DND-41 (cell line): Measurements from ENCODE around the gene HYI.

Experiments
- EZH2 ChIP-seq: IDR thresholded peaks from 3 replicates; pipeline ENCODE4 v1.6.1; 2012; ENCODE audit warnings: borderline replicate concordance, low read depth, mild to moderate bottlenecking, moderate library complexity, low read length, inconsistent platforms; ENCODE audit not compliant: severe bottlenecking
- TF ChIP-seq, protein P1 (sequence below): IDR thresholded peaks from 2 replicates; pipeline ENCODE4 v1.5.1; 2012; ENCODE audit warnings: borderline replicate concordance, low read length, moderate library complexity, mild to moderate bottlenecking; ENCODE audit not compliant: poor library complexity, severe bottlenecking; ENCODE audit errors: extremely low read depth

DNA sequence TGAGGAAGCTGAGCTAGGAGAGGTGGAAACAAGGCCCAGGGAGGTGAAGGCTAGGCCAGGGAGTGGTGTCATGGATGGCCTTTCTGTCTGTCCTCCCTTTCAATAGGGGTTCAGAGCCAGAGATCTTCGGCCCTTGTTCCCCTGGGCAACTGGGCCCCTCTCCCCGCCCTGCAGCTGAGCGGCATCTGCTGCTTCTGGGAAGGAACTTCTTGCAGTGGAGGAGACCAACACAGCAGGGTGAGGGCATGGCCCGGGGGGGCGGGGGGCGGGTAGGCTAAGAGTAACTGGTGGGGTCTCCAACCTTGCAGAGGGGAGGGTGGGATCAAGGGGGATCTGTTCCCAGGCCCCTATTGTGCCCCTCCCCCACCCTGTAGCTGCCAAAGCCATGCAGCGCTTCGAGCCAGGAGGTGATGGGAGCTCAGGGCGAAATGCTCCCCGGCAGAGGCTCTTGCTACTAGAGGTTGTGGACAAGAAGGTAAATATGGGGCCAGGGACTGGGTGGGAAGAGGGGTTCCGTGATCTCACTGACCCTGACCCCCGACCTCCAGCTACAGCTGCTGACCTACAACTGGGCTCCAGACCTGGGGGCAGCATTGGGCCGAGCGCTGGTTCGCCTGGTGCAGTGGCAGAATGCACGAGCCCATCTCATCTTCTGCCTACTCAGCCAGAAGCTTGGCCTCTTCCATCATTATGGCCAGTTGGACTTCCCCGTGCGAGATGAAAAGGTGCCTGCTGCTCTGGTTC lies 11.7 kb downstream of the HYI start:
- TF ChIP-seq, protein P1, sequence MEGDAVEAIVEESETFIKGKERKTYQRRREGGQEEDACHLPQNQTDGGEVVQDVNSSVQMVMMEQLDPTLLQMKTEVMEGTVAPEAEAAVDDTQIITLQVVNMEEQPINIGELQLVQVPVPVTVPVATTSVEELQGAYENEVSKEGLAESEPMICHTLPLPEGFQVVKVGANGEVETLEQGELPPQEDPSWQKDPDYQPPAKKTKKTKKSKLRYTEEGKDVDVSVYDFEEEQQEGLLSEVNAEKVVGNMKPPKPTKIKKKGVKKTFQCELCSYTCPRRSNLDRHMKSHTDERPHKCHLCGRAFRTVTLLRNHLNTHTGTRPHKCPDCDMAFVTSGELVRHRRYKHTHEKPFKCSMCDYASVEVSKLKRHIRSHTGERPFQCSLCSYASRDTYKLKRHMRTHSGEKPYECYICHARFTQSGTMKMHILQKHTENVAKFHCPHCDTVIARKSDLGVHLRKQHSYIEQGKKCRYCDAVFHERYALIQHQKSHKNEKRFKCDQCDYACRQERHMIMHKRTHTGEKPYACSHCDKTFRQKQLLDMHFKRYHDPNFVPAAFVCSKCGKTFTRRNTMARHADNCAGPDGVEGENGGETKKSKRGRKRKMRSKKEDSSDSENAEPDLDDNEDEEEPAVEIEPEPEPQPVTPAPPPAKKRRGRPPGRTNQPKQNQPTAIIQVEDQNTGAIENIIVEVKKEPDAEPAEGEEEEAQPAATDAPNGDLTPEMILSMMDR: no peak
- TF ChIP-seq EZH2: no peak
